Measurements from ENCODE around the gene SHLD2. TPM values are rescaled to one million over a fixed set of nuclear protein-coding genes. Genes with fewer than 3 reads are reported as not detected.
"Not testable (repeated sequence)": the region's sequence is repeated elsewhere in the genome, so short reads cannot be mapped to it uniquely, and the experiment has no call there.

SHLD2 gene
- total RNA-seq, 2 experiments from 2014 or later: 31.0 to 31.4 TPM

GRCh38 chr10:87216120-87216519, 121.1 kb downstream of the SHLD2 start:
- CTCF ChIA-PET: not testable (repeated sequence)

GRCh38 chr10:87219370-87219769, 124.4 kb downstream of the SHLD2 start:
- H3K27ac Mint-ChIP-seq; H3K27me3 Mint-ChIP-seq; DNase-seq; H3K9me3 Mint-ChIP-seq; CTCF ChIA-PET; H3K4me3 Mint-ChIP-seq; H3K4me1 Mint-ChIP-seq; H3K36me3 Mint-ChIP-seq (ENCODE audit: low read depth); POLR2A ChIA-PET: not testable (repeated sequence)

More at GRCh38 chr10:87216120-87216519, 121.1 kb downstream of the SHLD2 start:
- POLR2A ChIA-PET; H3K4me3 Mint-ChIP-seq; H3K36me3 Mint-ChIP-seq (ENCODE audit: low read depth); H3K27me3 Mint-ChIP-seq; H3K9me3 Mint-ChIP-seq; DNase-seq; H3K27ac Mint-ChIP-seq: not testable (repeated sequence)
- peaks cover 15% of the 10 kb centered on the region for H3K4me1 Mint-ChIP-seq

GRCh38 chr10:87222789-87223188, 127.8 kb downstream of the SHLD2 start:
- H3K36me3 Mint-ChIP-seq (ENCODE audit: low read depth); H3K9me3 Mint-ChIP-seq; H3K4me1 Mint-ChIP-seq; POLR2A ChIA-PET; H3K27ac Mint-ChIP-seq; DNase-seq; CTCF ChIA-PET; H3K27me3 Mint-ChIP-seq; H3K4me3 Mint-ChIP-seq: not testable (repeated sequence)

- POLR2A ChIA-PET; CTCF ChIA-PET; DNase-seq; H3K27me3 Mint-ChIP-seq; H3K36me3 Mint-ChIP-seq (ENCODE audit: low read depth); H3K4me1 Mint-ChIP-seq; H3K27ac Mint-ChIP-seq; H3K4me3 Mint-ChIP-seq; H3K9me3 Mint-ChIP-seq: not testable (repeated sequence)
Measured at GRCh38 chr10:87225148-87225547, 130.1 kb downstream of the SHLD2 start, which contains the start of gene NUTM2A. NUTM2A (plus strand) TSS chr10:87225448; CDS start chr10:87225831, 383 bp downstream.

- H3K9me3 Mint-ChIP-seq; H3K4me1 Mint-ChIP-seq; DNase-seq; H3K27me3 Mint-ChIP-seq; CTCF ChIA-PET; POLR2A ChIA-PET; H3K4me3 Mint-ChIP-seq; H3K36me3 Mint-ChIP-seq (ENCODE audit: low read depth); H3K27ac Mint-ChIP-seq: not testable (repeated sequence)
Measured at GRCh38 chr10:87228247-87228646, 133.2 kb downstream of the SHLD2 start.

GRCh38 chr10:87229211-87229610, 134.2 kb downstream of the SHLD2 start:
- POLR2A ChIA-PET, H3K4me1 Mint-ChIP-seq: not testable (repeated sequence)

GRCh38 chr10:87234854-87235253, 139.8 kb downstream of the SHLD2 start:
- POLR2A ChIA-PET; CTCF ChIA-PET; H3K36me3 Mint-ChIP-seq (ENCODE audit: low read depth); H3K4me3 Mint-ChIP-seq; H3K4me1 Mint-ChIP-seq; H3K27me3 Mint-ChIP-seq; DNase-seq; H3K9me3 Mint-ChIP-seq; H3K27ac Mint-ChIP-seq: not testable (repeated sequence)

More at GRCh38 chr10:87229211-87229610, 134.2 kb downstream of the SHLD2 start:
- DNase-seq; H3K36me3 Mint-ChIP-seq (ENCODE audit: low read depth); H3K9me3 Mint-ChIP-seq; H3K27ac Mint-ChIP-seq; H3K4me3 Mint-ChIP-seq; CTCF ChIA-PET; H3K27me3 Mint-ChIP-seq: not testable (repeated sequence)

- H3K4me1 Mint-ChIP-seq; DNase-seq; H3K27me3 Mint-ChIP-seq; H3K27ac Mint-ChIP-seq; H3K36me3 Mint-ChIP-seq (ENCODE audit: low read depth); POLR2A ChIA-PET; H3K9me3 Mint-ChIP-seq; CTCF ChIA-PET; H3K4me3 Mint-ChIP-seq: not testable (repeated sequence)
Measured at GRCh38 chr10:87237244-87237643, 142.2 kb downstream of the SHLD2 start.

- H3K27me3 Mint-ChIP-seq; H3K4me3 Mint-ChIP-seq; H3K27ac Mint-ChIP-seq; CTCF ChIA-PET; H3K9me3 Mint-ChIP-seq; POLR2A ChIA-PET; DNase-seq; H3K4me1 Mint-ChIP-seq; H3K36me3 Mint-ChIP-seq (ENCODE audit: low read depth): not testable (repeated sequence)
Measured at GRCh38 chr10:87239346-87239808, 144.4 kb downstream of the SHLD2 start.

Other genes starting within 250 kb of the SHLD2 start
- gene MMRN2, start 137.6 kb upstream of the SHLD2 start, total RNA-seq: not detected
- not detected for gene SNCG, start 136.6 kb upstream of the SHLD2 start, total RNA-seq
- not detected for gene ADIRF, start 126.7 kb upstream of the SHLD2 start, total RNA-seq
- not detected for gene FAM25A, start 74.9 kb upstream of the SHLD2 start, total RNA-seq
- 100 to 1,000 TPM; 111 to 121 TPM for gene GLUD1, start 363 bp upstream of the SHLD2 start, total RNA-seq
- gene NUTM2A, start 130.2 kb downstream of the SHLD2 start, total RNA-seq: under 1 TPM; 0.15 to 0.73 TPM